Measurements from ENCODE around the gene PCDHA13. TPM values are rescaled to one million over a fixed set of nuclear protein-coding genes. Genes with fewer than 3 reads are reported as not detected.
"Not testable (repeated sequence)": the region's sequence is repeated elsewhere in the genome, so short reads cannot be mapped to it uniquely, and the experiment has no call there.

The PCDHA13 gene
- total RNA-seq, result not detected

DNA sequence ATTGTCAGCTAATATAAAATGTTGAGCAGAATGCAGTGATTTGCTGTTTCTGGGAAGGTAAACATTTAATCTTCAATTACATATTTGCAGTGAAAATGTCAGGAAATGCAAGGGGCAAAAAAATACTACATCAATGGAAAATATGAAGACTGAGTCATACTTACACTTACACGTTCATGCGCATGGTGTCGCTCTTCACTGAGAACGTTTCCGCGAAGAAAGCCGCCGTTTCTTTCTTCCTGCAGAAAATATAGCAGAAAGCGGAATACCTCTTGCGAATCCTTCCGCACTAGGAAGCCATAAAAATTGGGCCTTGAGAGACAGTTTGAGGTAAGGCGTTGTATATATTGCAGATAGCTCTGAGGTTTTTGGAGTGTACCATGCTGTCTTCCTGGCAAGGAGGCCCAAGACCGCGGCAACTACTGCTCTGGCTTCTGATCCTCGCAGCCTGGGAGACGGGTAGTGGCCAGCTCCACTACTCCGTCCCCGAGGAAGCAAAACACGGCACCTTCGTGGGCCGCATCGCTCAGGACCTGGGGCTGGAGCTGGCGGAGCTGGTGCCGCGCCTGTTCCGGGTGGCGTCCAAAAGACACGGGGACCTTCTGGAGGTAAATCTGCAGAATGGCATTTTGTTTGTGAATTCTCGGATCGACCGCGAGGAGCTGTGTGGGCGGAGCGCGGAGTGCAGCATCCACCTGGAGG, at the start of gene PCDHA13:
Gene PCDHA13, plus strand, starts transcription at position 236 of the 702 bp plus-strand sequence. Its CDS starts 145 bp downstream, at position 381.
- Mint-ChIP-seq H3K4me3 (no peak within 1 kb of the TSS), H3K27me3 (peaks cover 26% of the 10 kb centered on the region), H3K27ac (no peak within 1 kb of the TSS), H3K36me3 (peaks cover 9% of the 10 kb centered on the region), H3K9me3 (peaks cover 16% of the 10 kb centered on the region), H3K4me1 (ENCODE audit: low read depth) (no peaks in the 10 kb centered on the region)
- CTCF ChIA-PET, result no interaction called here
- intact Hi-C loops (cut with micrococcal nuclease), result no loop called here
- POLR2A ChIA-PET, result no interaction called here
- DNase-seq, result no peak

- Mint-ChIP-seq H3K36me3 (peaks cover 12% of the 10 kb centered on the region), H3K4me3 (no peak within 1 kb of the TSS), H3K27me3 (peaks cover 16% of the 10 kb centered on the region), H3K4me1 (ENCODE audit: low read depth) (no peaks in the 10 kb centered on the region), H3K9me3 (peaks cover 23% of the 10 kb centered on the region), H3K27ac (no peak within 1 kb of the TSS)
- ChIA-PET POLR2A (no interaction called here), CTCF (interaction anchor here (0.9 kb wide), 1 partner anchor 193 kb away, joined by 3 read pairs; no protein-coding TSS in a partner anchor)
- intact Hi-C loops (cut with micrococcal nuclease), result no loop called here
- DNase-seq, result no peak
Measured at GRCh38 chr5:140833993-140834392, 47.9 kb upstream of the PCDHA13 start, which contains the start of gene PCDHA7. Gene PCDHA7 (plus strand): TSS chr5:140834269. CDS start chr5:140834384, 115 bp downstream.

DNA sequence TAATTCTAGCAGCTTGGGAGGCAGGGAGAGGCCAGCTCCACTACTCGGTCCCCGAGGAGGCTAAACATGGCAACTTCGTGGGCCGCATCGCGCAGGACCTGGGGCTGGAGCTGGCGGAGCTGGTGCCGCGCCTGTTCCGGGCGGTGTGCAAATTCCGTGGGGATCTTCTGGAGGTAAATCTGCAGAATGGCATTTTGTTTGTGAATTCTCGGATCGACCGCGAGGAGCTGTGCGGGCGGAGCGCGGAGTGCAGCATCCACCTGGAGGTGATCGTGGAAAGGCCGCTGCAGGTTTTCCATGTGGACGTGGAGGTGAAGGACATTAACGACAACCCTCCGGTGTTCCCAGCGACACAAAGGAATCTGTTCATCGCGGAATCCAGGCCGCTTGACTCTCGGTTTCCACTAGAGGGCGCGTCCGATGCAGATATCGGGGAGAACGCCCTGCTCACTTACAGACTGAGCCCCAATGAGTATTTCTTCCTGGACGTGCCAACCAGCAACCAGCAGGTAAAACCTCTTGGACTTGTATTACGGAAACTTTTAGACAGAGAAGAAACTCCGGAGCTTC, 47.4 kb upstream of the PCDHA13 start:
- CTCF ChIA-PET, result interaction anchor here (0.9 kb wide), 1 partner anchor 192 kb away, joined by 3 read pairs; no protein-coding TSS in a partner anchor
- intact Hi-C loops (cut with micrococcal nuclease); H3K4me1 Mint-ChIP-seq (ENCODE audit: low read depth); POLR2A ChIA-PET; H3K27ac Mint-ChIP-seq; H3K4me3 Mint-ChIP-seq; DNase-seq; H3K36me3 Mint-ChIP-seq: not testable (repeated sequence)
- Mint-ChIP-seq H3K27me3 (peaks cover 15% of the 10 kb centered on the region), H3K9me3 (peaks cover 21% of the 10 kb centered on the region)

DNA sequence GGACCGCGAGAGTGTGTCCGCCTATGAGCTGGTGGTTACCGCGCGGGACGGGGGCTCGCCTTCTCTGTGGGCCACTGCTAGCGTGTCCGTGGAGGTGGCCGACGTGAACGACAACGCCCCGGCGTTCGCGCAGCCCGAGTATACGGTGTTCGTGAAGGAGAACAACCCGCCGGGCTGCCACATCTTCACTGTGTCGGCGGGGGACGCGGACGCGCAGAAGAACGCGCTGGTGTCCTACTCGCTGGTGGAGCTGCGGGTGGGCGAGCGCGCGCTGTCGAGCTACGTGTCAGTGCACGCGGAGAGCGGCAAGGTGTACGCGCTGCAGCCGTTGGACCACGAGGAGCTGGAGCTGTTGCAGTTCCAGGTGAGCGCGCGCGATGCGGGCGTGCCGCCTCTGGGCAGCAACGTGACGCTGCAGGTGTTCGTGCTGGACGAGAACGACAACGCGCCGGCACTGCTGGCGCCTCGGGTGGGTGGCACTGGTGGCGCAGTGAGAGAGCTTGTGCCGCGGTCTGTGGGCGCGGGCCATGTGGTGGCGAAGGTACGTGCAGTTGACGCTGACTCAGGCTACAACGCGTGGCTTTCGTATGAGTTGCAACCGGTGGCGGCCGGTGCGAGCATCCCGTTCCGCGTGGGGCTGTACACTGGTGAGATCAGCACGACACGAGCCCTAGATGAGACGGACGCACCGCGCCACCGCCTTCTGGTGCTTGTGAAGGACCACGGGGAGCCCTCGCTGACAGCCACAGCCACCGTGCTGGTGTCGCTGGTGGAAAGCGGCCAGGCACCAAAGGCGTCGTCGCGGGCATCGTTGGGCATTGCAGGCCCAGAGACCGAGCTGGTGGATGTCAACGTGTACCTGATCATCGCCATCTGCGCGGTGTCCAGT, 46.1 kb upstream of the PCDHA13 start:
- intact Hi-C loops (cut with micrococcal nuclease), result no loop called here
- DNase-seq, result no peak
- ChIA-PET POLR2A (no interaction called here), CTCF (interaction anchor here (0.6 kb wide), 1 partner anchor 52 kb away, joined by 3 read pairs; no protein-coding TSS in a partner anchor)
- Mint-ChIP-seq H3K4me3 (no peak overlapping the region), H3K36me3 (peaks cover 9% of the 10 kb centered on the region), H3K27me3 (peaks cover 17% of the 10 kb centered on the region), H3K4me1 (ENCODE audit: low read depth) (no peaks in the 10 kb centered on the region), H3K27ac (no peak overlapping the region), H3K9me3 (peaks cover 23% of the 10 kb centered on the region)

- no peak within 1 kb of the TSS for H3K27ac Mint-ChIP-seq
- H3K9me3 Mint-ChIP-seq, result peaks cover 18% of the 10 kb centered on the region
- POLR2A ChIA-PET, result interaction anchor here (0.6 kb wide), 1 partner anchor 11 kb away, joined by 3 read pairs; no protein-coding TSS in a partner anchor
- no peak for DNase-seq
- intact Hi-C loops (cut with micrococcal nuclease), result no loop called here
- CTCF ChIA-PET, result interaction anchor here (0.7 to 1.1 kb wide), 4 partner anchors 13 to 126 kb away, joined by 3 read pairs; partner anchors contain the start of gene PCDHA6
- H3K27me3 Mint-ChIP-seq, result peaks cover 6% of the 10 kb centered on the region
- H3K36me3 Mint-ChIP-seq, result peaks cover 5% of the 10 kb centered on the region
- H3K4me3 Mint-ChIP-seq, result no peak within 1 kb of the TSS
- no peaks in the 10 kb centered on the region for H3K4me1 Mint-ChIP-seq (ENCODE audit: low read depth)
Measured at GRCh38 chr5:140840978-140841962, 40.7 kb upstream of the PCDHA13 start, which contains the start of gene PCDHA8. Gene PCDHA8 (plus strand): TSS chr5:140841187. CDS start chr5:140841322, 135 bp downstream.

- intact Hi-C loops (cut with micrococcal nuclease), result no loop called here
- H3K4me3 Mint-ChIP-seq, result no peak overlapping the region
- no peak overlapping the region for H3K27ac Mint-ChIP-seq
- CTCF ChIA-PET, result no interaction called here
- POLR2A ChIA-PET, result no interaction called here
- H3K27me3 Mint-ChIP-seq, result peaks cover 12% of the 10 kb centered on the region
- H3K36me3 Mint-ChIP-seq, result peaks cover 5% of the 10 kb centered on the region
- H3K9me3 Mint-ChIP-seq, result peaks cover 20% of the 10 kb centered on the region
- no peak for DNase-seq
- no peaks in the 10 kb centered on the region for H3K4me1 Mint-ChIP-seq (ENCODE audit: low read depth)
Measured at GRCh38 chr5:140842798-140843733, 38.9 kb upstream of the PCDHA13 start.

DNA sequence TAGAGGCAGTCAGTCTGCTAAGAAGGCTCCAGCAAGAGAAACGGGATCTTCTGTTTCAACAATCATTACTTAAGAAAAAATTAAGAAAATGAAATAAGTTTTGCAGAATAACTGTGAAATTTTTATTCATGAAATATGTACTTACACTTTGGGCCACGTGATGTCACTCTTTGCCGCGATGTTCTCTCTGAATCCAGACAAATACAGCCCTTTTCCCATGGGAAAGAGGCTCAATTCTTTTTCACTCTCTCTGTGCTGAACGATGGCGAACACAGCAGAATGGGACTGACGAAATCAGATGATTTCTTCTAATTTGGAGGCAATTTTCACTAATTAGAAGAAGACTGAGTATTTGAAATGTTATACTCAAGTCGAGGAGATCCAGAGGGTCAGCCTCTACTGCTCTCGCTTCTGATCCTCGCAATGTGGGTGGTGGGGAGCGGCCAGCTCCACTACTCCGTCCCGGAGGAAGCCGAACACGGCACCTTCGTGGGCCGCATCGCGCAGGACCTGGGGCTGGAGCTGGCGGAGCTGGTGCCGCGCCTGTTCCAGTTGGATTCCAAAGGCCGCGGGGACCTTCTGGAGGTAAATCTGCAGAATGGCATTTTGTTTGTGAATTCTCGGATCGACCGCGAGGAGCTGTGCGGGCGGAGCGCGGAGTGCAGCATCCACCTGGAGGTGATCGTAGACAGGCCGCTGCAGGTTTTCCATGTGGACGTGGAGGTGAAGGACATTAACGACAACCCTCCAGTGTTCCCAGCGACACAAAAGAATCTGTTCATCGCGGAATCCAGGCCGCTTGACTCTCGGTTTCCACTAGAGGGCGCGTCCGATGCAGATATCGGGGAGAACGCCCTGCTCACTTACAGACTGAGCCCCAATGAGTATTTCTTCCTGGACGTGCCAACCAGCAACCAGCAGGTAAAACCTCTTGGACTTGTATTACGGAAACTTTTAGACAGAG, 33.5 kb upstream of the PCDHA13 start, which contains the start of gene PCDHA9:
Gene PCDHA9, plus strand, starts transcription at position 244 of the 964 bp plus-strand sequence. Its CDS starts 114 bp downstream, at position 358.
- POLR2A ChIA-PET; DNase-seq; H3K36me3 Mint-ChIP-seq; H3K27ac Mint-ChIP-seq; intact Hi-C loops (cut with micrococcal nuclease); H3K4me1 Mint-ChIP-seq (ENCODE audit: low read depth); H3K4me3 Mint-ChIP-seq: not testable (repeated sequence)
- H3K9me3 Mint-ChIP-seq, result peaks cover 13% of the 10 kb centered on the region
- CTCF ChIA-PET, result interaction anchor here (2.0 kb wide), 1 partner anchor 21 kb away, joined by 6 read pairs; the partner anchor contains the start of gene PCDHA11
- H3K27me3 Mint-ChIP-seq, result peaks cover 13% of the 10 kb centered on the region

DNA sequence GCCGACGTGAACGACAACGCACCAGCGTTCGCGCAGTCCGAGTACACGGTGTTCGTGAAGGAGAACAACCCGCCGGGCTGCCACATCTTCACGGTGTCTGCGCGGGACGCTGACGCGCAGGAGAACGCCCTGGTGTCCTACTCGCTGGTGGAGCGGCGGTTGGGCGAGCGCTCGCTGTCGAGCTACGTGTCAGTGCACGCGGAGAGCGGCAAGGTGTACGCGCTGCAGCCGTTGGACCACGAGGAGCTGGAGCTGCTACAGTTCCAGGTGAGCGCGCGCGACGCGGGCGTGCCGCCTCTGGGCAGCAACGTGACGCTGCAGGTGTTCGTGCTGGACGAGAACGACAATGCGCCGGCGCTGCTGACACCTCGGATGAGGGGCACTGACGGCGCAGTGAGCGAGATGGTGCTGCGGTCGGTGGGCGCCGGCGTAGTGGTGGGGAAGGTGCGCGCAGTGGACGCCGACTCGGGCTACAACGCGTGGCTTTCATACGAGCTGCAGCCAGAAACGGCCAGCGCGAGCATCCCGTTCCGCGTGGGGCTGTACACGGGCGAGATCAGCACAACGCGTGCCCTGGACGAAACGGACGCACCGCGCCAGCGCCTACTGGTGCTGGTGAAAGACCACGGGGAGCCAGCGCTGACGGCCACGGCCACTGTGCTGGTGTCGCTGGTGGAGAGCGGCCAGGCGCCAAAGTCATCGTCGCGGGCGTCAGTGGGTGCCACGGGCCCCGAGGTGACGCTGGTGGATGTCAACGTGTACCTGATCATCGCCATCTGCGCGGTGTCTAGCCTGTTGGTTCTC, 31.9 kb upstream of the PCDHA13 start:
- H3K27me3 Mint-ChIP-seq, result peaks cover 17% of the 10 kb centered on the region
- DNase-seq; H3K4me3 Mint-ChIP-seq; H3K27ac Mint-ChIP-seq; intact Hi-C loops (cut with micrococcal nuclease); POLR2A ChIA-PET; H3K36me3 Mint-ChIP-seq; H3K4me1 Mint-ChIP-seq (ENCODE audit: low read depth); CTCF ChIA-PET: not testable (repeated sequence)
- peaks cover 13% of the 10 kb centered on the region for H3K9me3 Mint-ChIP-seq
